Measurements from ENCODE around the gene FBXO34. TPM values are rescaled to one million over a fixed set of nuclear protein-coding genes. Genes with fewer than 3 reads are reported as not detected.
"Not testable (repeated sequence)": the region's sequence is repeated elsewhere in the genome, so short reads cannot be mapped to it uniquely, and the experiment has no call there.

Gene FBXO34
- total RNA-seq, 2 experiments from 2014 or later: 18.6 to 22.1 TPM

DNA sequence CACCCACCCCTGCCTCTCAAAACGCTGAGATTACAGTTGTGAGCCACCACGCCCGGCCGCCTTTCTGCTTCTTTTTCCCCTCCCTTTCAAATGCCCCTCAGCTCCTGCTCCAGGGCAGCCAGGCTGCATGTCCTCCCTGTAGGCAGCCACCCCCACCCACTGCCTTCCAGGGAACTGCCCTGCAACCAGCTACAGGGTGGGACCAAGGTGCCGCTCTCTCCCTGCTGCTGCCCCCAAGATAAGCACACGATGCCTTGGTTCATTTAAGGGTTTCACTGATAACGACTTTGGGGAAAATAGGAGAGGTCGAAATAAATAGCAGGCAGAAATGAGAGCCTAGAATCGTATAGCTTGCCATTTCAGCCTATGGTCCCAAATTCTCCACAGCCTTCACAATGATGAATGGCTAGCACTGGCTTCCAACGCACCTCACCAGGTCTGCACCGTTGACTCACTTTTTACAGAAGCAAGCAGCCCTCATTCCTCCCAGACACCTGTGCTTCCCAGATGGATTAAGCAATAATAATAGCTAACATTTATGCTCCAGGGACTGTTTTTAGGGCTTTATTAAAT is 99.7 kb downstream of the FBXO34 start:
- CTCF ChIA-PET: interaction anchor here (1.0 to 2.3 kb wide), 2 partner anchors 14 to 57 kb away, joined by 5 read pairs; no protein-coding TSS in a partner anchor
- DNase-seq: no peak
- no peaks in the 10 kb centered on the region for H3K27me3 Mint-ChIP-seq
- H3K4me1 Mint-ChIP-seq: peaks cover 18% of the 10 kb centered on the region
- H3K27ac Mint-ChIP-seq: no peak overlapping the region
- no peak overlapping the region for H3K4me3 Mint-ChIP-seq
- no peaks in the 10 kb centered on the region for H3K9me3 Mint-ChIP-seq (ENCODE audit: low read depth)
- ATAC-seq: no peak
- peaks cover 17% of the 10 kb centered on the region for H3K36me3 Mint-ChIP-seq

DNA sequence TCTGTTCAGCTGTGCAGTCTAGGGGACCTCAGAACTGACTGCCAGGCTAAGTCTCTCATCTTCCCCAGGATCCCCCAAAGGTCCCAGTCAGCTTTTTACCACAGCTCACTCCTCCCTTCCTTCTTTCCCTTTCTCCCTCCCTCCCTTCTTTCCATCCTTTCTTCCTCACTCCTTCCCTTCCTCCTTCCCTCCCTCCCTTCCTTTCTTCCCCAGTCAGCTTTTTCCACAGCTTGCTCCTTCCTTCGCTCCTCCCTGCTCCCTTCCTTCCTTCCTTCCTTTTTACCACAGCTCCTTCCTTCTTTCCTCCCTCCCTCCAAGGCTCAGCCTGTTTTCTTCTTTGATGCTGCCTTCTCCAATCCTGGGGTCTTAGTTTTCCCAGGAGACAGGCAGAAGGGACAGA is 101.2 kb downstream of the FBXO34 start:
- Mint-ChIP-seq H3K4me1 (peaks cover 18% of the 10 kb centered on the region), H3K36me3 (peaks cover 27% of the 10 kb centered on the region), H3K4me3 (no peak overlapping the region), H3K9me3 (ENCODE audit: low read depth) (no peaks in the 10 kb centered on the region), H3K27me3 (no peaks in the 10 kb centered on the region), H3K27ac (no peak overlapping the region)
- DNase-seq (no peak), ATAC-seq (no peak)
- CTCF ChIA-PET: interaction anchor here (0.9 to 2.3 kb wide), 6 partner anchors 11 to 102 kb away, joined by 3 to 10 read pairs (median 4); partner anchors contain the start of gene FBXO34

DNA sequence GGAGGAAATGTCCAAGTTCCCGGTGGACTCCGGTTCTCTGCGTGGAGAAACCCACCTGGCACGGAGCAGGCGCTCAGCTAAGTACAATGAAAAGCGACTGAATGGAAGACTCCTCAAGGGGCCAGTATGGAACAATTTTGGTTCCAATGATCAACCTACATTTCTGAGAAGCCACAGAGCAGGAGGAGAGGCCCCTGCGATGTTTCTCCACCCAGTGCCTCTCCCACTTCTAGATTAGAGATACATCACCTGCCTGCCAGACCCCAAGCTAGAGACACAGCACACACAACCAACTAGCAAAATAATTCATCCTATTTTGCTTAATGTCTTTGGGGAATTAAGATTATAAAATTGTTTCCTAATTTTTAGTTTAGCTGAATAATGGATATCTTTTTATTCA is 101.6 kb downstream of the FBXO34 start:
- Mint-ChIP-seq H3K4me1 (peaks cover 18% of the 10 kb centered on the region), H3K27ac (no peak overlapping the region)

DNA sequence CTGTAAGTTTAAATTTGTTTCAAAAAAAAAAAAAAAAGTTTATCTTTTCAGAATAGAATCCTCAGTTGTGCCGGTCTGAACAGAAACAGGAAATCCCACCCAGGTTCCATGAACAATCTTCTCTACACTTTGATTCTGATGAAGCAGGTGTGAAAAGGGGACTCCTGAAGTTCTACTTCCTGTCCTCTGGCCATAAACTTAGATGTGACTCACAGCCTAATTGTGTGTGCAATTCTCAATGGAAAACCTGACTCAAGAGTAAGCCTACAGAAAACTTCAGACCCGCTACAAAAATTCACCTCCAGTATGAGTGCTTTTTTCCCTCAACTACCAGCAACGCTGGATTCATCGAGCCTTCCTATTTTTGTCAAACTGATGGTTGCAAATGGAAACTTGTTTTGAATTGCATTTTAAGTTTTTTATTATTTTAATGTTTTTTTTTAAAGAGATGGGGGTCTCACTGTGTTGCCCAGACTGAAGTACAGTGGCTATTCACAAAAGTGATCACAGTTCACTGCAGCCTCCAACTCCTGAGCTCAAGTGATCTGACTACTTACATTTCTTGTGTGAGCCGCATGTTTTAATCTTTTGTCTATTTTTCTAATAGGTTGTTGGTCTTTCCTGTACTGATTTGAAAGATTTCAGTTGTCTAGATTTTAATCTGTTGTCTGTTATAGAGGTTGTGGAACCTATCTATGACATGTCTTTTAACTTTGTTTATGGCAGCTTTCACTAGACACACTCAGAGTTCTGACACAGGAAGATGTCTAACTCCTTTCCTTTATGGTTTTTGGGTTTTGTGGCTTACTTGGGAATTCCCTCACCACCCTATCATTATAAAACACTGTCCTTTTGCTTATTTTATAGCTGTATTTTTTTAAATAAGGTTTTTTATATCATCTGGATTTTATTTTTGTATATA is 102.8 kb downstream of the FBXO34 start:
- H3K36me3 Mint-ChIP-seq: peaks cover 25% of the 10 kb centered on the region
- DNase-seq: peak; percentile 46
- H3K9me3 Mint-ChIP-seq (ENCODE audit: low read depth): no peaks in the 10 kb centered on the region
- peaks cover 18% of the 10 kb centered on the region for H3K4me1 Mint-ChIP-seq
- H3K4me3 Mint-ChIP-seq: peak overlapping the region; percentile 19
- peak; percentile 81 for ATAC-seq
- peak overlapping the region; percentile 80 for H3K27ac Mint-ChIP-seq
- CTCF ChIA-PET: interaction anchor here (0.8 to 1.9 kb wide), 6 partner anchors 12 to 103 kb away, joined by 3 to 10 read pairs (median 4); partner anchors contain the start of gene FBXO34
- no peaks in the 10 kb centered on the region for H3K27me3 Mint-ChIP-seq

More for the DNA sequence above, 101.6 kb downstream of the FBXO34 start:
- peaks cover 25% of the 10 kb centered on the region for H3K36me3 Mint-ChIP-seq
- DNase-seq: no peak
- CTCF ChIA-PET: interaction anchor here (0.9 to 2.3 kb wide), 5 partner anchors 14 to 102 kb away, joined by 3 to 10 read pairs (median 5); partner anchors contain the start of gene FBXO34
- ATAC-seq: no peak
- H3K4me3 Mint-ChIP-seq: no peak overlapping the region
- no peaks in the 10 kb centered on the region for H3K9me3 Mint-ChIP-seq (ENCODE audit: low read depth)
- H3K27me3 Mint-ChIP-seq: no peaks in the 10 kb centered on the region

DNA sequence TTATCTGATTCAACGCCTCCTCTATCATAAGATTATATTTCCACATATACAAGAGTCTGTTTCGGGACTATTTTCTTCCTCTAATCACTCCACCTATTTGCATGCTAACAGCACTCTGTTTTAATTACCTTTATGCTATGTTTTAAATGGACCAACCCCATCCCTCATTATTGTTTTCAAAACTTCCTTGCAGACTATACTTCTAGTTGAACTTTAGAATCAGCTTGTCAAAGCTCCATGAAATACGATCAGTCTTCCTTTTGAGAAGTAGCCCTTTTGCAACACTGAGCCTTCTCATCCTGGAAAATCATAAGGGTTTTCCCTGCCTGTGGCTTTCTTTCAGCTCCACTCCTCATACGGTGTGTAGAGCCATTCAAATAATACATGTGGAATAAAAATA is 103.5 kb downstream of the FBXO34 start:
- Mint-ChIP-seq H3K4me3 (no peak overlapping the region), H3K36me3 (peaks cover 25% of the 10 kb centered on the region), H3K27ac (no peak overlapping the region), H3K27me3 (no peaks in the 10 kb centered on the region), H3K9me3 (ENCODE audit: low read depth) (no peaks in the 10 kb centered on the region), H3K4me1 (peaks cover 18% of the 10 kb centered on the region)
- DNase-seq (no peak), ATAC-seq (no peak)
- CTCF ChIA-PET: interaction anchor here (0.8 to 1.6 kb wide), 4 partner anchors 11 to 38 kb away, joined by 3 to 4 read pairs (median 4); no protein-coding TSS in a partner anchor

DNA sequence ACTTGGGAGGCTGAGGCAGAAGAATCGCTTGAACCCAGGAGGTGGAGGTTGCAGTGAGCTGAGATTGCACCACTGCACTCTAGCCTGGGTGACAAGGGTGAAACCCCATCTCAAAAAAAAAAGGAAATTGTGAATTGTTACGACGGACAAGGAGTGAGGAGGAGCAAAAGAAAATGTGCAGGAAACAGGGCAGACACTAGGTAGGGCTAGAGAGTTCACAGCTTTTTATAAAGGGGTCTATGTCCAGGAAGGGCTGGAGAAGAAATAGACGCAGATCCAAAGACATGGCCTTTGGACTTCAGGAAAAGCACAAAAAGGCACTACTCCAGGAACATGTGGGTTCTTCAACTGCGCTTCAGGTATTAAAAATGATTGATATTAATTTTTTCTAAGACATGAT is 106.0 kb downstream of the FBXO34 start:
- CTCF ChIA-PET: interaction anchor here (1.2 kb wide), 1 partner anchor 22 kb away, joined by 4 read pairs; no protein-coding TSS in a partner anchor
- ATAC-seq (no peak), DNase-seq (no peak)
- H3K27ac Mint-ChIP-seq: no peak overlapping the region
- no peaks in the 10 kb centered on the region for H3K9me3 Mint-ChIP-seq (ENCODE audit: low read depth)
- H3K4me1 Mint-ChIP-seq: peaks cover 18% of the 10 kb centered on the region
- no peak overlapping the region for H3K4me3 Mint-ChIP-seq
- H3K36me3 Mint-ChIP-seq: peaks cover 25% of the 10 kb centered on the region
- H3K27me3 Mint-ChIP-seq: no peaks in the 10 kb centered on the region

DNA sequence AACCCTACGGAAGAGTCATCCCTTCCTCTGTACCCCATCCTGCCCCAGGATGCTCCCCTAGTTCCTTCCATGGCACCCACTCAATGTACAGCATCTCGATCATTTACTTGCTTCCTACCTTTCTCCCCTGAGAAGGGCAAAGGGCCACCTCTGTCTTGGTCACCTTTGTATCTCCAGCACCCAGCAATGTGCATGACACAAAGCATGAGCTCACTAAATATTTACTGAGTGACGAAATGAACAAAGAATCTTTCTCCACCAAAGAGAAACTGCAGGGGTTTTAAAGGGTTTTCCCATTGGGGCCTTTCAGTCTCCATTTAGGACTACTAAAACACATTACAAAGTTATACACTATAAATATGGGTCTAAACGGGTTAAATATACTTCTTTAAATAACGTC is 109.8 kb downstream of the FBXO34 start:
- no peak for ATAC-seq
- no peak for DNase-seq
- Mint-ChIP-seq H3K36me3 (peaks cover 24% of the 10 kb centered on the region), H3K4me1 (peaks cover 6% of the 10 kb centered on the region), H3K9me3 (ENCODE audit: low read depth) (no peaks in the 10 kb centered on the region), H3K4me3 (no peak overlapping the region), H3K27ac (no peak overlapping the region), H3K27me3 (no peaks in the 10 kb centered on the region)
- CTCF ChIA-PET: no interaction called here

DNA sequence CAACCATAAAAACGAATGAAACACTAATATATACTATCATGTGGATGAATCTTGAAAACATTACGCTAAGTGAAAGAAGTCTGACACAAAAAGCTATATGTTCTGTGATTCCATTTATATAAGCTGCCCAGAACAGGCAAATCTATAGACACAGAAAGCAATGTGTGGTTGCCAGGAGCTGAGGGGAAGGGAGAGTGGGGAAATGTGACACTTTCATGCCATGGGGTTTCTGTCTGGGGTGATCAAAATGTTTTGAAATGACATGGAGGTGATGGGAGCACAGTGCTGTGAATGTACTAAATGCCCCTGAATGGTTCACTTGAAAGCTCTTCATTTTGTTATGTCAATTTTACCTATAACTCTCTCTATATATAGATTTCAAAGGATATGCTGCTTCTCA is 110.3 kb downstream of the FBXO34 start:
- H3K36me3 Mint-ChIP-seq: peaks cover 20% of the 10 kb centered on the region
- no peaks in the 10 kb centered on the region for H3K9me3 Mint-ChIP-seq (ENCODE audit: low read depth)
- no peaks in the 10 kb centered on the region for H3K27me3 Mint-ChIP-seq
- ATAC-seq (no peak), DNase-seq (no peak)
- H3K27ac Mint-ChIP-seq: no peak overlapping the region
- CTCF ChIA-PET: no interaction called here
- no peak overlapping the region for H3K4me3 Mint-ChIP-seq
- peaks cover 11% of the 10 kb centered on the region for H3K4me1 Mint-ChIP-seq

DNA sequence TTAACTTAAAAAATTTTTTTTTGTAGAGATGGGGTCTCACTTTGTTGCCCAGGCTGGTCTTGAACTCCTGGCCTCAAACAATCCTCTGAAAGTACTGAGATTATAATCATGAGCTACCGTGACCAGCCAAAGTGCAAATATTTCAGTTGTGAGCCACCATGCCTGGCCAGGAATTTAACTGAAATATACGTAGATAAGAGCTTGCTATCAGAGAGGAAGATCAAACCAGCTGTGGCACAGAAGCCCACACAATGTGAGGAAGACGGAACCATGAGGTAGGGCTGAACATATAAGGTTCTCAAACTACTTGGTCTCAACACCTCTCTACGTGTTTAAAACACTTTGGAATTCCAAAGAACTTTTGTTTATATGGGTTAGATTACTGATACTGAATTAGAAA is 111.3 kb downstream of the FBXO34 start:
- H3K4me1 Mint-ChIP-seq: peaks cover 16% of the 10 kb centered on the region
- no peak for DNase-seq
- no peaks in the 10 kb centered on the region for H3K27me3 Mint-ChIP-seq
- no peaks in the 10 kb centered on the region for H3K9me3 Mint-ChIP-seq (ENCODE audit: low read depth)
- CTCF ChIA-PET: interaction anchor here (0.6 kb wide), 1 partner anchor 212 kb away, joined by 5 read pairs; no protein-coding TSS in a partner anchor
- no peak overlapping the region for H3K4me3 Mint-ChIP-seq
- no peak for ATAC-seq
- H3K36me3 Mint-ChIP-seq: peaks cover 20% of the 10 kb centered on the region
- no peak overlapping the region for H3K27ac Mint-ChIP-seq

DNA sequence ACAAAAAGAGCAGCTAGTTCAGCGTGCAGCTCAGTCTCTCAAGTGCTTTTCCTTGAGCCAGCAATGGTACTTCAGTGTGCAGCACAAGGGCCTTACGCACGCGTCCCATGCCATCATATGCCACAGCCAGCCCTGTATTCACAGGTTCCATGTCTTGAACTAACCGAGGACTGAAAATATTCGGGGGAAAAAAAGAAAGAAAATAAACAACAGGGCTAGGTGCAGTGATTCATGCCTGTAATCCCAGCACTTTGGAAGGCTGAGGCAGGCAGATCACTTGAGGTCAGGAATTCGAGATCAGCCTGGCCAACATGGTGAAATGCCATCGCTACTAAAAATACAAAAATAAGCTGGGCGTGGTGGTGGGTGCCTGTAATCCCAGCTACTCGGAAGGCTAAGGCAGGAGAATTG is 111.8 kb downstream of the FBXO34 start:
- not testable (repeated sequence) for H3K27ac Mint-ChIP-seq
- peaks cover 22% of the 10 kb centered on the region for H3K36me3 Mint-ChIP-seq
- CTCF ChIA-PET: interaction anchor here (0.6 kb wide), 1 partner anchor 211 kb away, joined by 5 read pairs; no protein-coding TSS in a partner anchor

DNA sequence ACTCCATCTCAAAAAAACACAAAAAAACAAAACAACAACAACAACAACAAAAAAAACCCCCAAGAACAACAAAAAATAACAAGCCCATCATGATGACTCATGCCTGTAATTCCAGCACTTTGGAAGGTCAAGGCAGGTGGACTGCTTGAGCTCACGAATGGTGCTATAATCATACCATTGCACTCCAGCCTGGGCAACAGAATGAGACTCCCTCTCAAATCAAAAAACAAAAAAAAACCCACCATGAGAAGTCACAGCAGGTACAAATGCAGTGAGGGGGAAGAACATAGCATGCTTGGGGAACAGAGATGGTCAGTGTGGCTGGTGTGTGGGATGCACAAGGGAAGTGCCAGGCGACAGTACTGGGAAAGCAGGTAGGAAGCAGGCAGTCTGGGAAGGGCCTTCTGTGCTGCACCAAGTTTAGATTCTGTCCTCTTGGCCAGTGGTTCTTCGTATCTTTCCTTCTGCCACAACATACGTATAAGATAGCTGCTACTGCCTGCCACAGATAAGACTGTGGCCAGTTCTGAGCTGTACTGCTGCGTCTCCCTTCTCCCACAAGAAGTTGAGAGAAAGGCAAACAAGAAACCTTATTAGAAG is 112.4 kb downstream of the FBXO34 start:
- Mint-ChIP-seq H3K9me3 (ENCODE audit: low read depth) (no peaks in the 10 kb centered on the region), H3K4me3 (no peak overlapping the region), H3K27me3 (no peaks in the 10 kb centered on the region), H3K4me1 (peaks cover 19% of the 10 kb centered on the region), H3K27ac (no peak overlapping the region), H3K36me3 (peaks cover 22% of the 10 kb centered on the region)
- ATAC-seq (no peak), DNase-seq (no peak)
- CTCF ChIA-PET: no interaction called here

More for the DNA sequence above, 111.8 kb downstream of the FBXO34 start:
- not testable (repeated sequence) for DNase-seq; H3K4me3 Mint-ChIP-seq; H3K27me3 Mint-ChIP-seq; ATAC-seq; H3K9me3 Mint-ChIP-seq (ENCODE audit: low read depth)
- H3K4me1 Mint-ChIP-seq: peaks cover 18% of the 10 kb centered on the region

DNA sequence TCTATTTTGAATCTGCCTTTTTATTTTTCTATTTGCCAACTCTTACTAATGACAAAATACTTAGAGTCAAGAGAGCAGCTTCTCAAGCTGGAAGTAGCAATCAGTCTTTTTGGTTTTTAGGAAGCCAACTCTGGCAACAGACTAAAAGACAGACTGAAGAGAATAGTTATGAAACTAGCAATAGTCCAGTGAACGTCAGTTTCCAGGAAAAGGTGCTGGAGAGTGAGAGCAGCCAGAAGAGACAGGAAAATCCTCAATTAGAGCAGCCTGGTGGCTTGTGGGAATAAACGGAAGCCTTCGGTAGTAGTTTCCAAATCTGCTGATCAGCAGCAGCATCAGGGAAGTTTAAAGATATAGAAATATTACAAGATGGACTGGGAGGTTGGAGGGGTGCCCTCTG is 113.3 kb downstream of the FBXO34 start:
- no peaks in the 10 kb centered on the region for H3K27me3 Mint-ChIP-seq
- H3K36me3 Mint-ChIP-seq: peaks cover 22% of the 10 kb centered on the region
- H3K4me1 Mint-ChIP-seq: peaks cover 19% of the 10 kb centered on the region
- CTCF ChIA-PET: no interaction called here
- no peak overlapping the region for H3K27ac Mint-ChIP-seq
- no peaks in the 10 kb centered on the region for H3K9me3 Mint-ChIP-seq (ENCODE audit: low read depth)
- no peak for ATAC-seq
- DNase-seq: no peak
- H3K4me3 Mint-ChIP-seq: no peak overlapping the region
